HG03103 (cell line): ENCODE measurements around the gene SLC39A3.
A peak's percentile ranks its signal among the peaks of the same experiment; 100 is the strongest.

ENCODE experiments used
- ATAC-seq: cut with Tn5 transposase; IDR thresholded peaks from one replicate; pipeline ENCODE4 v1.9.1; 2021; ENCODE audit warnings: low read depth; ENCODE audit not compliant: unreplicated experiment

SLC39A3 gene

DNA sequence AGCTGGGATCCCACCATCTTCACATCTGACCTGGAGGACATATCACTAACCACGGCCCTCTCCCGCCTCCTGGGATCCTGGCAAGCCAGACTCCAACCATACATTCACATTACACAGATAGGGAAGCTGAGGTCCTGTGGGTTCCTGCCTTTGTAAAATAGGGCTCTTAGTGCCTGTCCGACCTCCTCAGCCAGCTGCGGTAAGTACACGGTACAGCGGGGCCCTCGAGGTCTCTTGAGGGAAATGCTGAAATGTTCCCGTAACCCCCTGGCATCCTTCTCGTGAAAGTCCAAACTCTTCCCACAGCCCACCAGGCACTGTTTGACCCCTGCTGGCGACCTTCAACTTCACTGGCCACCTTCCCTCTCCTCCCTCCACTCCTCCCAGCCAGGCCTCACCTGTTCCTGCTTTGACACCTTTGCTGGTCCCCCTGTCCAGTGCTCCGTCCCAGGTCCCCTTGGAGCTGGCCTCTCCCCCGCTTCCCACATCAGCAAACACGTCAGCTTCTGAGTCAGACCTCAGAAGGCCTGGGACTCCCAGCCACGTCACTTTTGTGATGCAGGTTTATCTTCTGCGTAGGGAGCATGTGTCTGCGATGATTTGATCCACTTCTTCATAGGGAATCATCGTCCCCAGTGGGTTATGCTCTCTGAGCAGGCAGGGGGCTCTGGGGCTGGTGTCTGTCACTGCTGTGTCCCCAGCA is 28.5 kb downstream of the SLC39A3 start:
- ATAC-seq, result no peak

DNA sequence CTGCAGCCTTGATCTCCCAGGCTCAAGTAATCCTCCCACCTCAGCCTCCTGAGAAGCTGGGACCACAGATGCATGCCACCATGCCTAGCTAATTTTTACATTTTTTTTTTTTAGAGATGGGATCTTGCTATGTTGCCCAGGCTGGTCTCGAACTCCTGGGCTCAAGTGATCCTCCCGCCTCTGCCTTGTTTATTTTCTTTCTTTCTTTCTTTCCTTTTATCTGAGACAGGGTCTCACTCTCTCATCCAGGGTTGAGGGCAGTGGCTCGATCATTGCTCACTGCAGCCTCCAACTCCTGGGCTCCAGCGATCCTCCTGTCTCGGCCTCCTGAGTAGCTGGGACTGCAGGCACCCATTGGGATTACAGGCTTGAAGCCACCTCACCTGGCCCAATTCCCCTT is 33.6 kb downstream of the SLC39A3 start:
- ATAC-seq, result no peak

DNA sequence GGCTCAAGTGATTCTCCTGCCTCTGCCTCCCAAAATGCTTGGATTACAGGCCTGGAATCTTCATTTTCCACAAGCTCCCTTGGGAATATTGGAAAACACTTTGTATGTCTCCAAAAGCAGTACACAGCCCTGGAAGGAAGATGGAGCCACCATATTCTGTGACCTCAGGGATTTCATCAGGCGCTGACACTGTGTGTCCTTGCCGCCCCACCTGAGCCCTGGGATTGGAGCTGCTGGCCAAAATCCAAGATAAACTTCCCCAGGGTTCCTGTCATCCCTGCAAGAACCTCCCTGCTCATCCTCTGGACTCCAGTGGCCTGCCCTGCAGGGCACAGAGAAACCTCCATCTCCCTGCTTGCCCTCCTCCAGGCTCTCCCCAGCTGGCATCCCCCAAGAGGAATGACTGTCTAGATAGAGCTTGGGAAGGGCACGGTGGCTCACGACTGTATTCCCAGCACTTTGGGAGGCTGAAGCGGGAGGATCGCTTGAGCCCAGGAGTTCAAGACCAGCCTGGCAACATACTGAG is 36.1 kb downstream of the SLC39A3 start:
- no peak for ATAC-seq

DNA sequence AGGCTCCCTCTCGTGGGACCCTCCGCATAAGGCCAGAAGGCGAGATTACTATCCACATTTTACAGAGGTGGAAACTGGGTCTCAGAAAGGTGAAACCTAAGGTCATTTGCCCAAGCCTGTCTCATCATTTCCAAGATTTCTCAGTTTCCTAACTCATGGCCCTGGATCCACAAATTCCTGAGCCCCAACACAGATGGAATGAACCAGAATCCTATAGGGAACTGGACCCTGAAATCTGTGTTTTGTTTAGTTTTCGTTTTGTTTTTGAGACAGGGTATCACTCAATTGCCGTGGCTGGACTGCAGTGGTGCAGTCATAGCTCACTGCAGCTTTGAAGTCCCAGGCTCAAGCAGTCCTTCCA is 36.8 kb downstream of the SLC39A3 start:
- ATAC-seq, result no peak

DNA sequence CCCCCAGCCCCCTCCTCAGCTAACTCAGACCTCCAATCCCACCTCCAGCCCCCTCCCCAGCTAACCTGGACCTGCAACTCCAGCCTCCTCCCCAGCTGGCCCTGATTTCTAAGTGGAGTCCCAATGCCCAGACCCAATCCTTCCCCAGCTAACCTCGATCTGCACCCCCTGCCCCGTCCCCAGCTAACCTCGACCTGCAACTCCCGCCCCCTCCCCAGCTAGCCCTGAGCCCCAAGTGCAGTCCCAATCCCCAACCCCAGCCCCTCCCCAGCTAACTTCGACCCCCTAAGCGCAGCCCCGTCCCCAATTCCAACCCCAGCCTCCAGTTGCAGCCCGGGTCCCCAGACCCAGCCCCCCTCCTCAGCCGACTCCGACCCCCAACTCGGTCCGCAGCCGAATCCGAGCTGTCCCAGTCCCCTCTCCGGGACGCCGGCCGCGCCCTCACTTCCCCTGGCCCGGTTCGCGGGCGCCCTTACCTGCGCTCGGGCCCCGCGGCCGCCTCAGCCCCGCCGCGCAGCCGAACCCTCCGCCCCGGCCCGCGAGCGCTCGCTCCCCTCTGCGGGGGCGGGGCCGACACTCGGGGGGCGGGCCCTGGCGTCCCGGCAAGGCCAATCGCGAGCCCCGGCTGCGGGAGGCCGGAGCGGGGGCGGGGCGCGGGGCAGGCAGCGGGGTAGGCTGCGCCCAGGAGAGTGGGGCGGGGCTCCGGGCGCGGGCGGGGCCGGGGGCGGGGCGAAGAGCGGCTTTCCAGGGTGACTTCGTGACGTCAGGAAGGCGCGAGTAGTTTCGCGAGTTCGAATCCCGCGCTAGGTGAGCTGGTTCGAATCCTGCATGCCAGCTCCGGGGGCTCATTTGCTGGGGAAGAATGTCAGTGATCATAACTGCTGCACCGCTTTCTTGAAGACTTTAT is 37.4 kb downstream of the SLC39A3 start, which contains the start of gene GNG7:
Gene GNG7, minus strand, starts transcription at position 525 of the 907 bp plus-strand sequence. CDS start 182,006 bp downstream, outside the sequence.
- peak; percentile 66 for ATAC-seq

DNA sequence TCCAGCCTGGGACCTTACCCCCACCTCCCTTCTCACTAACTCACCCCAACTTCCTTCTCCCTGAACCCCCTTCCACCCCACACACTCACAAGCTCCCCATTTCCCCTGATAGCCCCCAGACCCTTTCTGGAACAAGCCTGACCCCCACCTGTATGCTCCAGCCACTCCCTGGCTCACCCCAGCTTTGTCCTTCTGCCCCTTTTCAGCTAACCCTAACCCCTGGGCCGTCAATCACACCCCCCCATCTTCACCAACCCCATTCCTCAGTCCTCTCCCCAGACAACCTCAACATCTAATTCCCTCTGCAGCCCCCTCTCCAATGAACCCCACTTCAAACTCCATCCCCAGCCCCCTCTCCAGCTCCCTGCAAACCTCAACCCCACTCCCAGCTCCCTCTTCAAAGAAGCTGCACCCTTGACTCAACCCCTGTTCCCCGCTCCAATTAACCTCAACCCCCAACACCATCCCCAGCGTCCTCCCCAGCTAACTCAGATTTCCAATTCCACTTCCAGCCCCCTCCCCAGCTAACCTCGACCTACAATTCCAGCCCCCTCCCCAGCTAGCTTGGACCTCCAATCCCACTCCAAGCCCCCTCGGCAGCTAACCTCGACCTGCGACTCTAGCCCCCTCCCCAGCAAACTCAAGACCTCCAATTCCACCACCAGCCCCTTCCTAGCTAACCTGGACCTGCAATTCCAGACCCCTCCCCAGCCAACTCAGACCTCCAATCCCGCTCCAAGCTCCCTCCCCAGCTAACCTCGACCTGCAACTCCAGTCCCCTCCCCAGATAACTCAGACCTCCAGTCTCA is 38.3 kb downstream of the SLC39A3 start:
- ATAC-seq, result no peak

DNA sequence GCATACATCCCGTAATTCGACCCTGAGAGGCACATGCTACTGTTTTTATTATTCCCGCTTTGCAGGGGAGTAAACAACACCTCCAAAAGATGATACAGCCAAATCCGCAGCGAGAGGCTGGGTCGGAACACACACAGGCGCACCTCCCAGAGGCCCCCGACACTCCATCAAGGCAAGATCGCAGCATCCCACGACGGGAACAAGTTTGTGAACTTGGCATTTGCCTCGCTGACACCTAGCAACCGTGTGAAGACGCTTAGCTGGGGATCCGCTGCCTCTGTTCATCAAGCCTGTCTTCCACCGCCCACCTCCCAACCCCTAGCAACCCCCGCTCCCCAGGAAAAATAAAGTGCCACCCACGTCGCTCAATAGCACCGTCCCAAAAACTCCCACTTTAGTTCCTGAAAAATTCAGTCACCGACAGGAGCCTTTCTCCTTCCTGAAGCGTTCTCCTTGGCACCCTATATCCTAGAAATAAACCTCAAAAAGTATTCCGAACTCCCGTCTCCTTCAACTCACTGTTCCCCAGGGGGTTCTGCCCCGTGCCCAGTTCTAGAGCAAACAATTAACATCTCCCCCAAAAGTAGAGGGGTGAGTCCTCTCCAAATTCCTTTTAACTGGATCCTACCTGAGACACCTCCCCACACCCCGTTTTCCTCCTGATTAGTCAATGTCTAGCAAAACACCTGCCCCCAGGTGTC is 39.0 kb downstream of the SLC39A3 start:
- ATAC-seq, result no peak

DNA sequence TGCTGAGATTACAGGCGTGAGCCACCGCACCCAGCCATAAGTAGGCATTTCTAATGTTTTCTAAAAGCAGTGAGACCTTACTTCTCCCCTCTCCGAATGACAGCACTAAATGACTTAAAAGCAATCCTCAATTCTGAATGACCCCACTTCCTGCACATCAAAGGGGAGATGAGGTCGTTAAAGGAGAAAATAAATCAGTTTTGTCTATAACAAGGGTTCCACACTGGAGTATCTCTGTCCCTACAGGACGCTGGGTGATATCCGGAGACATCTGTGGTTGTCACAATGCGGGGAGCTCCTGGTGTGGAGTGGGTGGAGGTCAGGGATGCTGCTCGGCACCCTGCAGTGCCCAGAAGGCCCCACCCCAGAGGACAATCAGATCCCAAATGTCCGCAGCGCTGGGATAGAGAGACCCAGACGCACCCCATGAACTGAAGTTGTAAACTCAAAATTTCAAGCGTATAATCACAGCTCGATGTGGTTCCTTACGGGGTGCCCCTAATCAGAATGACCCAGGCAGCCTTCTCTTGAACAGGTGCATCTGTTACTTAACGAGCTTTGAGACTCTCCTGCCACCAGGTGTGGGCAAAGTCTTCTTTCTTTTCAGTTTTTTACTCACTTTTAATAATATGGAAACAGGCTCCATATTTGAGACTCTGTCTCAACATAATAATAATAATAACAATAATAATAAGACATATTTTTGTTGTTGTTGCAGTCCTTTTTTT is 40.2 kb downstream of the SLC39A3 start:
- no peak for ATAC-seq

DNA sequence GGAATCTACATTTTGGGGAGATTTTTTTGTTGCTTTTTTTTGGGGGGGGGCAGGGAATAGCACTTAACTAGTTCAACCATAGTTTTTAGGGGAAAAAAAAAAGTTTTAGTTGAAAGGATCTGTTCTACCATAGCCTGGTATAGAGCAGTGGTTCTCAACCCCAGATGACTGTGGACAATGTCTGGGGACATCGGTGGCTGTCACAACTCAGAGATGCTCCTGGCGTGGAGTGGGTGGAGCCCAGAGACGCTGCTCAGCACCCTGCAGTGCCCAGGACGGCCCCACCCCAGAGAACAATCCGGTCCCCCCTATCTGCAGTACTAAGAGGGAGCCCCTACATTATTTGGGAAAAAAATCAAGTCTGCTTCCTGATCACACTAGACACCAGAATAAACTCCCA is 45.6 kb downstream of the SLC39A3 start:
- no peak for ATAC-seq

DNA sequence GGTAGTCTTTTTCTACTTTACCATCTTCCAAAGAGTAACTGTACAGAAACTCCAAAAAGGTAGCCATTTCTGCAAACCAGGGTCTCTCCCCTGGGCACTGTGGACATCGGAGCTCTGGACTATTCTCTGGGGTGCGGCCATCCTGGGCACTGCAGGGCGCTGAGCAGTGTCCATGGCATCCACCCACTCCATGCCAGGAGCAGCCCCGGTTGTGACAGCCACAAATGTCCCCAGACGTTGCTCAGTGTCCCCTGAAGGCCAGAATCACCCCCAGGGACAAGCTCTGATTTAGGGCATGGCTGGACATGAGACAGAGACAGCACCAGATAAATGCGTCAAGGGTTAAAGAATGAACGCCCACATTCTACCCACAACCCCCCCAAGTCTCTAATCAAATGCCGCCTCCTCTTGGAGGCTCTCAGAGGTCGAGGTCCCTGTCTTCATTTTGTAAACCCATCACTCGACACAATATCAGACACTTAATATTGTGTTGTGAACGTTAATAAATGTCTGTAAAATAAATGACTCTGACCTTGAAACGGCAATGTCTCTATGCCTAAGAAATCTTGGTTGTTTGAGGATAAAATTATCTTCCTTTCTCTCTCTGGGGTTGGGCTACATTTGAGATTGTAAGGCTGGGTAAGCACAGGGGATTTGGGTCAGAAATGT is 46.2 kb downstream of the SLC39A3 start:
- ATAC-seq, result no peak

DNA sequence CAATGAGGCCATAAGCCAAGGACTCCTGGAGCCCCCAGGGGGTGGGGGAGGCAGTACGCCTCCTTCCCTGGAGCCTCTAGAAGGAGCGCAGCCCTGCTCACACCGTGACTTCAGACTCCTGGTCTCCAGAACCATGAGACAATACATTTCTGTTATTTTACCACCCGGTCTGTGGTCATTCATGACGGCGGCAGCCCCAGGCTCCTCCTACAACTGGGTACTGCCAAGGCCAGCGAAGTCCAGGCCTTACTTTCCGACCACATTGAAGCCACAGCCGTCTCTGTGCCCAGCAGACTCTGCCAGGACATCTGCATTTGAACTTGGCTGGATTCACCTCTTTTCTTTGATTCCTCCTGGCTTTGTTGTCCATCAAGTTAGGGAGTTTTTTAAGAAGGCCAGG is 47.9 kb downstream of the SLC39A3 start:
- no peak for ATAC-seq

DNA sequence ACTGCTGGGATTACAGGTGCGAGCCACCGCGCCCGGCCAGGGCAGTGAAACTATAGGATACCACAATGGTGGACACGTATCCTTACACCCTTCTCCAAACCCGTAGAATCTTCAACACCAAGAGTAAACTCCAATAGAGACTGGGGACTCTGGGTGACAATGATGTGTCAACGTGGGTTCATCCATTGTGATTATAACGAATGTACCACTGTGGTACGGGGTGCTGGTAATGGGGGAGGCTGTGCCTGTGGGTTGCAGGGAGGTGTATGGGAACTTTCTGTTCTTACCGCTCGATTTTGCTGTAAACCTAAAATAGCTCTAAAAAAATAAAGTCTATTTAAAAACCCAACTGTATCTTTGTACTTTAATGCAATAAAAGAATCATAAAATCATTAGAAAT is 49.0 kb downstream of the SLC39A3 start:
- ATAC-seq, result no peak

DNA sequence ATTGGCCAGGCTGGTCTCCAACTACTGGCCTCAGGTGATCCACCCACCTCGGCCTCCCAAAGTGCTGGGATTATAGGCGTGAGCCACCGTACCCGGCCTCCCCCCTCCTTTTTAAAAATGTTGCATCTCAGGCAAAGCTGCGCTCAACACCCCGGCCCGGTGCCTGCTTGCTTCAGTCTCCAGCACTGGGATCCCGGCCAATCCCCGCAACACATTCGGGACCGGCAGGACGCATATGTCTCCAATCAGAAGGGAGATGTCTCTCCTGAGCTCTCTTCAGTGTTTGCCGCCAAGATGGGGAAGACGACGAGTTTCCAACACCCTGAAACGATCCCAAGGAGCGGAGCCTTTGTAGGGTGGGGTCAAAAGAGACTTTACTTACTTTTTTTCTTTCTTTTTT is 53.5 kb downstream of the SLC39A3 start:
- no peak for ATAC-seq

DNA sequence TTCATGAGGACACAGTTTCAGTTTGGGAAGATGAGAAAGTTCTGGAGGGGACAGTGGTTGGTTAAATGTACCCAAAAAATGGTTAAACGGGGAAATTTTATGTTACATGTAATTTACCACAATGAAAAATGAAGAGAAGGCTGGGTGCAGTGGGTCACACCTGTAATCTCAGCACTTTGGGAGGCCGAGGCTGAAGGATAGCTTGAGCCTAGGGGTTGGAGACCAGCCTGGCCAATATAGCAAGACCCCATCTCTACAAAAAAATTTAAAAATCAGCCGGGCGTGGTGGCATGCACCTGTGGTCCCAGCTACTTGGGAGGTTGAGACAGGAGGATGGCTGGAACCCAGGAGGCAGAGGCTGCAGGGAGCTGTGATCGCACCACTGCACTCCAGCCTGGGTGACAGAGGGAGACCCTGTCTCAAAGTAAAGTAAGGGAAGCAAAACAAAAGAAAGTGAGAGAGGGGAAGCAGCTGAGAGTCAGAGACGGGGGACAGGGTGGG is 54.6 kb downstream of the SLC39A3 start:
- no peak for ATAC-seq

DNA sequence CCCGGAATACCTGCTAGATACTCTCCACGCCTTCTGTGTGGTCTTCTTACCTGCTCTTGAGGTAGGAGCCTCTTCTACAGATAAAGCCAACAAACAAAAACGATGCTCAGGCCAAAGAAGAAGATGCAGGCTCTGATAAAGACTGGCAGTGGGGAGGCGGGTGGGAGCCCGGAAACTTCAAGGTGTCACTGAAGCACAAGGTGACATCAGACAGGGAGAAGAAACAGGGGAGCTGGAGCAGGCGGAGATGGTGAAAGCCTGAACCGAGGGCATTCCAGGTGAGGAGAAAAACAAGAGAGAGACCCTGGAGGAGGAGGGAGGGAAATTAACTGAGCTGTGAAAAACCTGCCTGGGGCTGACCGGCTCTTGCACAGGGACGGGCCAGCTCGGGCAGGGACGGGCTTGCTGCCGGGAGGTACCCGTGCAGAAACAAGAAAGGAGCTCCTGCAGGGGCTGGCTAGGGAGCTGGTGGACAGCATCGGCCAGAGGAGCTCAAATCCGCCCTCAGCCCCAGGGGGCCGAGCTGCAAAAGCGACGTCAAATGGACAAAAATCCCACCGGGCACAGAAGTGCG is 56.3 kb downstream of the SLC39A3 start:
- no peak for ATAC-seq
